HL-60 (cell line): Measurements from ENCODE around the gene TTN.

Experiments used
- CTCF ChIP-seq: IDR thresholded peaks from one replicate; pipeline ENCODE4 v1.5.1; 2011; ENCODE audit warnings: low read length, control low read depth, inconsistent platforms; ENCODE audit not compliant: insufficient read depth
- GABPA ChIP-seq: IDR thresholded peaks from 2 replicates; pipeline ENCODE4 v1.6.1; 2012; ENCODE audit warnings: low read depth
- REST ChIP-seq: IDR thresholded peaks from 2 replicates; pipeline ENCODE4 v1.6.1; 2012; ENCODE audit warnings: low read depth; ENCODE audit not compliant: insufficient replicate concordance
- SPI1 ChIP-seq: IDR thresholded peaks from 2 replicates; pipeline ENCODE4 v1.6.1; 2012; ENCODE audit warnings: low read depth, mild to moderate bottlenecking, borderline replicate concordance

DNA sequence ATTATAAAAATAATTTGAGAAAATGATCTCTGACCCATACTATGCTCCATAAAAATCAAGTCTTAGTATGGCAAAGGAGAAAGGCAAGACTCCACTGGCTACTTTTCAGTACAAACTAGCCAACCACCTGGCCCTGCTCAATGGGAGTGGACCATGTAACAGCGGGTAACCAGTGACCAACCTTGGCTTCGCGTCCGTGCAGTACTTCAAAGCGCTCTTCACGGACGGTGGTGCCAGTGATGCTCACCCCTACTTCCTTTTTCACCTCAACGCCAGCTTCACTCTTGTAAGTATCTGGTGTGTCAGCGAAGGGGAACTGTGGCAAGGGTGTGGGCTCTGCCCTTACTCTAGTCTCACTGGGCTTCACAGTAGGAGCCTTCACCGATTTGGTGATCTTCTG, 23.3 kb downstream of the TTN start:
- TF ChIP-seq CTCF: no peak
- no peak for TF ChIP-seq GABPA
- no peak for TF ChIP-seq REST
- no peak for TF ChIP-seq SPI1
